ENCODE data around the gene GBP2. TPM values are rescaled to one million over a fixed set of nuclear protein-coding genes. Genes with fewer than 3 reads are reported as not detected.
A peak's percentile ranks its signal among the peaks of the same experiment; 100 is the strongest.
"Not testable (repeated sequence)": the region's sequence is repeated elsewhere in the genome, so short reads cannot be mapped to it uniquely, and the experiment has no call there.

Gene GBP2
- polyA plus RNA-seq, 3 donors: 46.1 to 83.9 (median 74.1) TPM

GRCh38 chr1:89081005-89081404, 44.9 kb downstream of the GBP2 start:
- Histone ChIP-seq H2AFZ (ENCODE audit: insufficient read depth, low read depth, low read length, poor library complexity, severe bottlenecking) (peak overlapping the region; percentile 5), H3K4me2 (replicated peaks; ENCODE audit: extremely low read depth, low read length, poor library complexity, severe bottlenecking) (peak overlapping the region; percentile 7), H3K27me3 (ENCODE audit: control insufficient read depth in 2 of 2, insufficient read depth in 2 of 2, low read length in 2 of 2) (no peaks in the 10 kb centered on the region), H3K79me2 (ENCODE audit: insufficient read depth, low read length) (no peaks in the 10 kb centered on the region), H3K4me3 (replicated peaks in 1 of 3; ENCODE audit: low read depth in 2 of 3, low read length in 3 of 3) (no peak overlapping the region), H4K20me1 (ENCODE audit: insufficient read depth, low read length) (no peaks in the 10 kb centered on the region), H3K4me1 (ENCODE audit: control insufficient read depth in 1 of 2, insufficient read depth in 2 of 2, low read length in 2 of 2) (peaks cover 10 to 15% of the 10 kb centered on the region in 2 donors), H3K36me3 (replicated peaks in 1 of 2; ENCODE audit: control insufficient read depth in 1 of 2, insufficient read depth in 2 of 2, low read length in 2 of 2) (no peaks in the 10 kb centered on the region), H3K9ac (ENCODE audit: insufficient read depth, low read length, poor library complexity, severe bottlenecking) (no peak overlapping the region), H3K27ac (ENCODE audit: low read depth in 1 of 2, low read length in 2 of 2) (peak overlapping the region in 1 of 2 donors; percentile 73), H3K9me3 (replicated peaks in 1 of 2; ENCODE audit: control insufficient read depth in 1 of 2, insufficient read depth in 1 of 2, low read length in 2 of 2) (peaks cover 0 to 6% of the 10 kb centered on the region in 2 donors)
- peak; percentile 53 to 77 (median 55) for DNase-seq
- Mint-ChIP-seq H3K4me3 (no peak overlapping the region), H3K9me3 (peaks cover 8 to 23% (median 14%) of the 10 kb centered on the region in 7 donors), H3K36me3 (peaks cover 0 to 6% of the 10 kb centered on the region in 2 donors), H3K4me1 (peaks cover 10% of the 10 kb centered on the region), H3K27me3 (ENCODE audit: low read depth in 3 of 3) (no peaks in the 10 kb centered on the region), H3K27ac (peak overlapping the region in 5 of 7 donors; percentile 33 to 66 (median 58))
- WGBS (ENCODE audit: insufficient coverage): no CpG with 5 or more reads among the region's 3 CpGs
- intact Hi-C loops (cut with micrococcal nuclease): loop anchor here in 1 of 2 donors (5.0 to 10.0 kb wide), 2 partner anchors 276 to 374 kb away; no protein-coding TSS in a partner anchor
- TF ChIP-seq CTCF (IDR thresholded peaks at IDR 0.05): no peak

- not testable (repeated sequence) for H3K4me3 Mint-ChIP-seq
Measured at GRCh38 chr1:89080068-89080467, 45.8 kb downstream of the GBP2 start.

GRCh38 chr1:89072466-89073065, 53.3 kb downstream of the GBP2 start:
- H3K9ac ChIP-seq (ENCODE audit: insufficient read depth, low read length, poor library complexity, severe bottlenecking); H3K27me3 ChIP-seq (ENCODE audit: control insufficient read depth in 2 of 2, insufficient read depth in 2 of 2, low read length in 2 of 2); intact Hi-C loops (cut with micrococcal nuclease); DNase-seq; H3K79me2 ChIP-seq (ENCODE audit: insufficient read depth, low read length); H3K36me3 Mint-ChIP-seq; H4K20me1 ChIP-seq (ENCODE audit: insufficient read depth, low read length); H3K4me3 Mint-ChIP-seq; H3K9me3 ChIP-seq (replicated peaks in 1 of 2; ENCODE audit: control insufficient read depth in 1 of 2, insufficient read depth in 1 of 2, low read length in 2 of 2); H3K27ac ChIP-seq (ENCODE audit: low read depth in 1 of 2, low read length in 2 of 2); H3K4me3 ChIP-seq (replicated peaks in 1 of 3; ENCODE audit: low read depth in 2 of 3, low read length in 3 of 3); H3K36me3 ChIP-seq (replicated peaks in 1 of 2; ENCODE audit: control insufficient read depth in 1 of 2, insufficient read depth in 2 of 2, low read length in 2 of 2); H3K27me3 Mint-ChIP-seq (ENCODE audit: low read depth in 3 of 3); H2AFZ ChIP-seq (ENCODE audit: insufficient read depth, low read depth, low read length, poor library complexity, severe bottlenecking); H3K4me2 ChIP-seq (replicated peaks; ENCODE audit: extremely low read depth, low read length, poor library complexity, severe bottlenecking): not testable (repeated sequence)
- WGBS (ENCODE audit: insufficient coverage): 83% methylated on average over 6 of the region's 8 CpGs
- Mint-ChIP-seq H3K9me3 (peaks cover 0 to 25% (median 7%) of the 10 kb centered on the region in 7 donors), H3K4me1 (peaks cover 13% of the 10 kb centered on the region), H3K27ac (peak overlapping the region in 1 of 7 donors; percentile 26)
- peaks cover 7 to 11% of the 10 kb centered on the region in 2 donors for H3K4me1 ChIP-seq (ENCODE audit: control insufficient read depth in 1 of 2, insufficient read depth in 2 of 2, low read length in 2 of 2)

More at GRCh38 chr1:89080068-89080467, 45.8 kb downstream of the GBP2 start:
- not testable (repeated sequence) for H3K27me3 ChIP-seq (ENCODE audit: control insufficient read depth in 2 of 2, insufficient read depth in 2 of 2, low read length in 2 of 2); H3K27me3 Mint-ChIP-seq (ENCODE audit: low read depth in 3 of 3); DNase-seq; H3K9ac ChIP-seq (ENCODE audit: insufficient read depth, low read length, poor library complexity, severe bottlenecking); H3K4me2 ChIP-seq (replicated peaks; ENCODE audit: extremely low read depth, low read length, poor library complexity, severe bottlenecking); H3K9me3 ChIP-seq (replicated peaks in 1 of 2; ENCODE audit: control insufficient read depth in 1 of 2, insufficient read depth in 1 of 2, low read length in 2 of 2); H3K36me3 ChIP-seq (replicated peaks in 1 of 2; ENCODE audit: control insufficient read depth in 1 of 2, insufficient read depth in 2 of 2, low read length in 2 of 2); H3K36me3 Mint-ChIP-seq; H4K20me1 ChIP-seq (ENCODE audit: insufficient read depth, low read length); H3K4me3 ChIP-seq (replicated peaks in 1 of 3; ENCODE audit: low read depth in 2 of 3, low read length in 3 of 3); H3K79me2 ChIP-seq (ENCODE audit: insufficient read depth, low read length); H2AFZ ChIP-seq (ENCODE audit: insufficient read depth, low read depth, low read length, poor library complexity, severe bottlenecking)
- peak overlapping the region in 3 of 7 donors; percentile 15 to 88 (median 70) for H3K27ac Mint-ChIP-seq
- Histone ChIP-seq H3K27ac (ENCODE audit: low read depth in 1 of 2, low read length in 2 of 2) (peak overlapping the region in 1 of 2 donors; percentile 73), H3K4me1 (ENCODE audit: control insufficient read depth in 1 of 2, insufficient read depth in 2 of 2, low read length in 2 of 2) (peaks cover 10 to 15% of the 10 kb centered on the region in 2 donors)
- H3K9me3 Mint-ChIP-seq: peaks cover 8 to 23% (median 14%) of the 10 kb centered on the region in 7 donors
- peaks cover 10% of the 10 kb centered on the region for H3K4me1 Mint-ChIP-seq
- WGBS (ENCODE audit: insufficient coverage): 90% methylated on average over 3 of the region's 7 CpGs
- intact Hi-C loops (cut with micrococcal nuclease): loop anchor here in 1 of 2 donors (5.0 to 10.0 kb wide), 2 partner anchors 277 to 375 kb away; no protein-coding TSS in a partner anchor
